Measurements from ENCODE around the gene SEC61A2. TPM values are rescaled to one million over a fixed set of nuclear protein-coding genes. Genes with fewer than 3 reads are reported as not detected.

SEC61A2 gene
- polyA plus RNA-seq, 3 donors = 0.30 to 3.4 (median 0.98) TPM

- H3K4me3 ChIP-seq (replicated peaks in 1 of 3; ENCODE audit: low read depth in 2 of 3, low read length in 3 of 3) = no peak overlapping the region
- H3K36me3 Mint-ChIP-seq = peaks cover 37 to 56% of the 10 kb centered on the region in 2 donors
- TF ChIP-seq CTCF (IDR thresholded peaks at IDR 0.05) = no peak
- intact Hi-C loops (cut with micrococcal nuclease) = no loop called here
- no peaks in the 10 kb centered on the region for H3K9me3 Mint-ChIP-seq
- WGBS (ENCODE audit: insufficient coverage) = 97% methylated on average over 5 of the region's 5 CpGs
- H3K9me3 ChIP-seq (replicated peaks in 1 of 2; ENCODE audit: control insufficient read depth in 1 of 2, insufficient read depth in 1 of 2, low read length in 2 of 2) = no peaks in the 10 kb centered on the region
- H3K4me2 ChIP-seq (replicated peaks; ENCODE audit: extremely low read depth, low read length, poor library complexity, severe bottlenecking) = no peak overlapping the region
- DNase-seq = no peak
- H3K27me3 Mint-ChIP-seq (ENCODE audit: low read depth in 3 of 3) = no peaks in the 10 kb centered on the region
- peaks cover 78% of the 10 kb centered on the region for H4K20me1 ChIP-seq (ENCODE audit: insufficient read depth, low read length)
- no peak overlapping the region for H3K4me3 Mint-ChIP-seq
- H3K79me2 ChIP-seq (ENCODE audit: insufficient read depth, low read length) = peaks cover 98% of the 10 kb centered on the region
- peaks cover 35% of the 10 kb centered on the region for H3K4me1 Mint-ChIP-seq
- no peak overlapping the region for H3K27ac Mint-ChIP-seq
- no peak overlapping the region for H3K9ac ChIP-seq (ENCODE audit: insufficient read depth, low read length, poor library complexity, severe bottlenecking)
- no peak overlapping the region for H2AFZ ChIP-seq (ENCODE audit: insufficient read depth, low read depth, low read length, poor library complexity, severe bottlenecking)
- peaks cover 39 to 62% of the 10 kb centered on the region in 2 donors for H3K36me3 ChIP-seq (replicated peaks in 1 of 2; ENCODE audit: control insufficient read depth in 1 of 2, insufficient read depth in 2 of 2, low read length in 2 of 2)
- peaks cover 16 to 32% of the 10 kb centered on the region in 2 donors for H3K4me1 ChIP-seq (ENCODE audit: control insufficient read depth in 1 of 2, insufficient read depth in 2 of 2, low read length in 2 of 2)
- no peak overlapping the region for H3K27ac ChIP-seq (ENCODE audit: low read depth in 1 of 2, low read length in 2 of 2)
- no peaks in the 10 kb centered on the region for H3K27me3 ChIP-seq (ENCODE audit: control insufficient read depth in 2 of 2, insufficient read depth in 2 of 2, low read length in 2 of 2)
These were observed 71.4 kb downstream of the SEC61A2 start for GRCh38 chr10:12200850-12201249.

- no peak for TF ChIP-seq CTCF (IDR thresholded peaks at IDR 0.05)
- H3K9me3 Mint-ChIP-seq = no peaks in the 10 kb centered on the region
- intact Hi-C loops (cut with micrococcal nuclease) = no loop called here
- Histone ChIP-seq H3K4me1 (ENCODE audit: control insufficient read depth in 1 of 2, insufficient read depth in 2 of 2, low read length in 2 of 2) (peaks cover 12 to 28% of the 10 kb centered on the region in 2 donors), H3K4me3 (replicated peaks in 1 of 3; ENCODE audit: low read depth in 2 of 3, low read length in 3 of 3) (no peak overlapping the region), H2AFZ (ENCODE audit: insufficient read depth, low read depth, low read length, poor library complexity, severe bottlenecking) (no peak overlapping the region), H3K36me3 (replicated peaks in 1 of 2; ENCODE audit: control insufficient read depth in 1 of 2, insufficient read depth in 2 of 2, low read length in 2 of 2) (peaks cover 39 to 69% of the 10 kb centered on the region in 2 donors), H3K79me2 (ENCODE audit: insufficient read depth, low read length) (peaks cover 100% of the 10 kb centered on the region), H3K9me3 (replicated peaks in 1 of 2; ENCODE audit: control insufficient read depth in 1 of 2, insufficient read depth in 1 of 2, low read length in 2 of 2) (no peaks in the 10 kb centered on the region), H3K9ac (ENCODE audit: insufficient read depth, low read length, poor library complexity, severe bottlenecking) (no peak overlapping the region), H3K4me2 (replicated peaks; ENCODE audit: extremely low read depth, low read length, poor library complexity, severe bottlenecking) (no peak overlapping the region), H4K20me1 (ENCODE audit: insufficient read depth, low read length) (peaks cover 84% of the 10 kb centered on the region), H3K27me3 (ENCODE audit: control insufficient read depth in 2 of 2, insufficient read depth in 2 of 2, low read length in 2 of 2) (no peaks in the 10 kb centered on the region), H3K27ac (ENCODE audit: low read depth in 1 of 2, low read length in 2 of 2) (no peak overlapping the region)
- no peak for DNase-seq
- H3K36me3 Mint-ChIP-seq = peaks cover 42 to 62% of the 10 kb centered on the region in 2 donors
- WGBS (ENCODE audit: insufficient coverage) = 61% methylated on average over 3 of the region's 3 CpGs
- H3K4me3 Mint-ChIP-seq = no peak overlapping the region
- peaks cover 30% of the 10 kb centered on the region for H3K4me1 Mint-ChIP-seq
- H3K27ac Mint-ChIP-seq = peak overlapping the region in 2 of 7 donors; percentile 1 to 66
- H3K27me3 Mint-ChIP-seq (ENCODE audit: low read depth in 3 of 3) = no peaks in the 10 kb centered on the region
These were observed 72.1 kb downstream of the SEC61A2 start for GRCh38 chr10:12201543-12201942.

Measured in CD14-positive monocyte (primary cell).